ENCODE measurements around the gene YPEL2. TPM values are rescaled to one million over a fixed set of nuclear protein-coding genes. Genes with fewer than 3 reads are reported as not detected.

The YPEL2 gene
- total and polyA plus RNA-seq, 9 donors, result 6.6 to 28.1 (median 10.6) TPM

- peak overlapping the region; percentile 75 to 85 for H3K27ac ChIP-seq
- no peaks in the 10 kb centered on the region for H3K27me3 ChIP-seq
- peaks cover 7% of the 10 kb centered on the region for H3K4me1 ChIP-seq (ENCODE audit: insufficient read depth)
- intact Hi-C loops (cut with DNase I), result loop anchor here in 2 of 4 donors (2.0 to 5.0 kb wide), 3 partner anchors 35 to 109 kb away; no protein-coding TSS in a partner anchor
- no peaks in the 10 kb centered on the region for H3K9me3 ChIP-seq
- H3K36me3 ChIP-seq, result no peaks in the 10 kb centered on the region
- WGBS, 3 donors, result 0 to 1% (median 0%) methylated on average over 49 to 90 of the region's 90 CpGs
- TF ChIP-seq POLR2A (IDR thresholded peaks at IDR 0.05) (peak; percentile 7), EP300 (IDR thresholded peaks at IDR 0.05) (no peak)
- TF ChIP-seq, protein P1, sequence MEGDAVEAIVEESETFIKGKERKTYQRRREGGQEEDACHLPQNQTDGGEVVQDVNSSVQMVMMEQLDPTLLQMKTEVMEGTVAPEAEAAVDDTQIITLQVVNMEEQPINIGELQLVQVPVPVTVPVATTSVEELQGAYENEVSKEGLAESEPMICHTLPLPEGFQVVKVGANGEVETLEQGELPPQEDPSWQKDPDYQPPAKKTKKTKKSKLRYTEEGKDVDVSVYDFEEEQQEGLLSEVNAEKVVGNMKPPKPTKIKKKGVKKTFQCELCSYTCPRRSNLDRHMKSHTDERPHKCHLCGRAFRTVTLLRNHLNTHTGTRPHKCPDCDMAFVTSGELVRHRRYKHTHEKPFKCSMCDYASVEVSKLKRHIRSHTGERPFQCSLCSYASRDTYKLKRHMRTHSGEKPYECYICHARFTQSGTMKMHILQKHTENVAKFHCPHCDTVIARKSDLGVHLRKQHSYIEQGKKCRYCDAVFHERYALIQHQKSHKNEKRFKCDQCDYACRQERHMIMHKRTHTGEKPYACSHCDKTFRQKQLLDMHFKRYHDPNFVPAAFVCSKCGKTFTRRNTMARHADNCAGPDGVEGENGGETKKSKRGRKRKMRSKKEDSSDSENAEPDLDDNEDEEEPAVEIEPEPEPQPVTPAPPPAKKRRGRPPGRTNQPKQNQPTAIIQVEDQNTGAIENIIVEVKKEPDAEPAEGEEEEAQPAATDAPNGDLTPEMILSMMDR (IDR thresholded peaks at IDR 0.05), result no peak
- H3K4me3 ChIP-seq, result peak overlapping the region; percentile 96
- DNase-seq, result peak; percentile 29 to 76 (median 57)
These were observed 684 bp downstream of the YPEL2 start for GRCh38 chr17:59331929-59332748.

- WGBS, 3 donors, result 25 to 31% (median 27%) methylated on average over 14 of the region's 14 CpGs
These were observed 1.4 kb downstream of the YPEL2 start for GRCh38 chr17:59332749-59333377.

GRCh38 chr17:59333836-59334235, 2.4 kb downstream of the YPEL2 start:
- Histone ChIP-seq H3K4me1 (ENCODE audit: insufficient read depth) (peaks cover 10% of the 10 kb centered on the region), H3K27ac (no peak overlapping the region), H3K4me3 (no peak overlapping the region), H3K27me3 (no peaks in the 10 kb centered on the region), H3K9me3 (no peaks in the 10 kb centered on the region), H3K36me3 (no peaks in the 10 kb centered on the region)
- TF ChIP-seq, protein P1 (IDR thresholded peaks at IDR 0.05), result no peak
- TF ChIP-seq EP300 (IDR thresholded peaks at IDR 0.05) (no peak), POLR2A (IDR thresholded peaks at IDR 0.05) (no peak)
- intact Hi-C loops (cut with DNase I), result loop anchor here in 1 of 4 donors (5.0 kb wide), 2 partner anchors 33 to 93 kb away; no protein-coding TSS in a partner anchor
- WGBS, 3 donors, result 88 to 100% (median 96%) methylated on average over 2 of the region's 2 CpGs
- DNase-seq, result no peak

More at GRCh38 chr17:59332749-59333377, 1.4 kb downstream of the YPEL2 start:
- H3K27me3 ChIP-seq, result no peaks in the 10 kb centered on the region
- no peaks in the 10 kb centered on the region for H3K36me3 ChIP-seq
- H3K4me1 ChIP-seq (ENCODE audit: insufficient read depth), result peaks cover 7% of the 10 kb centered on the region
- intact Hi-C loops (cut with DNase I), result loop anchor here in 1 of 4 donors (5.0 kb wide), 2 partner anchors 34 to 94 kb away; no protein-coding TSS in a partner anchor
- peak in 2 of 5 donors; percentile 29 for DNase-seq
- TF ChIP-seq POLR2A (IDR thresholded peaks at IDR 0.05) (no peak), EP300 (IDR thresholded peaks at IDR 0.05) (no peak)
- TF ChIP-seq, protein P1 (IDR thresholded peaks at IDR 0.05), result no peak
- peak overlapping the region; percentile 75 to 85 for H3K27ac ChIP-seq
- peak overlapping the region; percentile 96 for H3K4me3 ChIP-seq
- H3K9me3 ChIP-seq, result no peaks in the 10 kb centered on the region

DNA sequence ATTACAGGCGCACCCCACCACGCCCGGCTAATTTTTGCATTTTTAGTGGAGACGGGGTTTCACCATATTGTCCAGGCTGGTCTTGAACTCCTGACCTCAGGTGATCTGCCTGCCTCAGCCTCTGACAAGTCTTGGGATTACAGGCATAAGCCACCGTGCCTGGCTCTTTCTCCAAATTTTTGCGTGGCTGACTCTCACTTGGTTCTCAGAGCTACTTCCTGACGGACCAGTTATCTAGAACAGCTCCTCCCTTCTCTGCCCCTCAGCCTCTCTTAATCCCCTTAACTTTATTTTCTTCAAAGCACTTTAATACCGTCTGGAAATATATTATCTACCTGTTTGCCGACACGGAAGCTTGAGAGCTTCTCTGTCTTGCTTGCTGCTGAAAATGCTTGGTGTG, 4.2 kb downstream of the YPEL2 start:
- Histone ChIP-seq H3K4me1 (ENCODE audit: insufficient read depth) (peaks cover 12% of the 10 kb centered on the region), H3K27me3 (no peaks in the 10 kb centered on the region), H3K27ac (no peak overlapping the region), H3K36me3 (no peaks in the 10 kb centered on the region), H3K9me3 (no peaks in the 10 kb centered on the region), H3K4me3 (no peak overlapping the region)
- intact Hi-C loops (cut with DNase I), result no loop called here
- 84 to 88% (median 86%) methylated on average over 10 of the region's 10 CpGs for WGBS, 3 donors
- TF ChIP-seq, protein P1 (IDR thresholded peaks at IDR 0.05), result no peak
- TF ChIP-seq EP300 (IDR thresholded peaks at IDR 0.05), result no peak
- TF ChIP-seq POLR2A (IDR thresholded peaks at IDR 0.05), result no peak
- no peak for DNase-seq
